HEK293T (cell line): ENCODE measurements around the gene RARS2.

Experiments
- ARNT ChIP-seq: fragments of 450-650 bp; IDR thresholded peaks from 2 replicates; pipeline ENCODE4 v1.6.1; 2017; ENCODE audit warnings: mild to moderate bottlenecking
- BHLHE40 ChIP-seq: fragments of 450-650 bp; IDR thresholded peaks from 2 replicates; pipeline ENCODE4 v1.6.1; 2016; ENCODE audit warnings: mild to moderate bottlenecking, moderate library complexity, borderline replicate concordance
- CTBP1 ChIP-seq: fragments of 450-650 bp; IDR thresholded peaks from 2 replicates; pipeline ENCODE4 v1.6.1; 2016; ENCODE audit warnings: borderline replicate concordance
- ELF4 ChIP-seq: fragments of 450-650 bp; IDR thresholded peaks from 2 replicates; pipeline ENCODE4 v1.6.1; 2017; ENCODE audit warnings: antibody characterized with exemption
- FOXK2 ChIP-seq: fragments of 450-650 bp; IDR thresholded peaks from 2 replicates; pipeline ENCODE4 v1.6.1; 2016; ENCODE audit warnings: mild to moderate bottlenecking
- FOXM1 ChIP-seq: fragments of 450-650 bp; IDR thresholded peaks from 2 replicates; pipeline ENCODE4 v1.6.1; 2017; ENCODE audit warnings: mild to moderate bottlenecking, borderline replicate concordance
- HDGF ChIP-seq: fragments of 450-650 bp; IDR thresholded peaks from 2 replicates; pipeline ENCODE4 v1.6.1; 2017; ENCODE audit warnings: antibody characterized with exemption, borderline replicate concordance
- L3MBTL2 ChIP-seq: fragments of 450-650 bp; conservative IDR thresholded peaks from 2 replicates; pipeline ENCODE4 v1.6.1; 2016; ENCODE audit warnings: mild to moderate bottlenecking
- LEF1 ChIP-seq: fragments of 450-650 bp; IDR thresholded peaks from 2 replicates; pipeline ENCODE4 v1.6.1; 2017; ENCODE audit warnings: mild to moderate bottlenecking, borderline replicate concordance
- NFRKB ChIP-seq: fragments of 450-650 bp; IDR thresholded peaks from 2 replicates; pipeline ENCODE4 v1.6.1; 2016; ENCODE audit warnings: mild to moderate bottlenecking, moderate library complexity
- SP1 ChIP-seq: fragments of 450-650 bp; IDR thresholded peaks from 2 replicates; pipeline ENCODE4 v1.6.1; 2017
- SUZ12 ChIP-seq: fragments of 450-650 bp; IDR thresholded peaks from 2 replicates; pipeline ENCODE4 v1.6.1; 2016; ENCODE audit warnings: mild to moderate bottlenecking
- TARDBP ChIP-seq: fragments of 450-650 bp; IDR thresholded peaks from 2 replicates; pipeline ENCODE4 v1.6.1; 2016
- ZNF384 ChIP-seq: fragments of 450-650 bp; IDR thresholded peaks from 2 replicates; pipeline ENCODE4 v1.6.1; 2016

- TF ChIP-seq NFRKB = no peak
- TF ChIP-seq BHLHE40 = no peak
- TF ChIP-seq FOXK2 = no peak
- no peak for TF ChIP-seq SUZ12
- TF ChIP-seq ELF4 = no peak
- no peak for TF ChIP-seq FOXM1
- no peak for TF ChIP-seq TARDBP
- no peak for TF ChIP-seq CTBP1
- no peak for TF ChIP-seq SP1
- no peak for TF ChIP-seq LEF1
- TF ChIP-seq ZNF384 = no peak
- TF ChIP-seq HDGF = no peak
- no peak for TF ChIP-seq L3MBTL2
- no peak for TF ChIP-seq ARNT
Observed at GRCh38 chr6:87551799-87552198, 38.0 kb downstream of the RARS2 start.
